ENCODE results near the gene ENKD1. TPM values are rescaled to one million over a fixed set of nuclear protein-coding genes. Genes with fewer than 3 reads are reported as not detected.
A peak's percentile ranks its signal among the peaks of the same experiment; 100 is the strongest.

ENKD1 gene
- total RNA-seq, 3 donors from 2014 or later: 13.9 to 16.7 (median 14.1) TPM

DNA sequence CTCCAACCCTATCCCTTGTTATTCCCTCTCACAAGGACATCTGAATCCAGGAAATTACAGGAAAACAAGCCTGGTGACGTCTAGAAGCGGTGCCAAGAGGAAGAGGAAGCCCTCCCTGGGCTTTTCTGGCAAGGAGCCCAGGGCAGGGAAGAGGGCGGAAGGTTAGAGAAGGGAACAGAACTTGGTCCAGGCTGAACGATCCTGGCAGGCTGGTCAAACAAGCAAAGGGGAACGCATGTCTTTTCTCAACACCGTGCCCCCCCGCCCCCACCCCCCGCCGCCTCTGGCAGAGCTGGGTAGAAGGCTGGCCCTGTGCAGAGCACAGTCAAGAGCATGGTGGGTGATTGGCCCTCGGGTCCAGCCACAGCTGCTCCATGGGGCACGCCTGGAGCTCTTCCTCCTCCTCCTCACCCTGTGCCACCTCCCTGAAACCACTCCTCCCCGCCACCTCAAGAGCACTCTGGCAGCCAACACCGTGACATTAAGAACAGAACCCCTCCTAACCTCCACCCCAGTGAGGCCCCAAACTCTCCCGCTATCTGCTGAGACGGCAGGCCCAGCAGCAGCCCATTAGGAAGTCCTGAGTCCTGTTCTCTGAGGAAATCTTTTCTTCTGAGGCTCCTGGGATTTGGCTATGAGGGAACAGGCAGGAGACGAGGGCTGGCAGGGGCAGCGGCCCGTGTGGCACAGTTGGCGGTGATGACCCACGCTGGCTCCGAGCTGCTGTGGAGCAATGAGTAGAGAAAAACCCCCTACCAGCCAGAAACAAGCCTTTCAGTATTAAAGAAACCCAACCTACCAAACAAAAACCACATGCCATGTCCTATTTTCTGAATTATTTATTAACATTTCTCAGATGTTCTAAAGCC, 7.4 kb upstream of the ENKD1 start:
- ATAC-seq: no peak
- DNase-seq: no peak
- H3K9me3 Mint-ChIP-seq: no peaks in the 10 kb centered on the region
- H3K27me3 Mint-ChIP-seq (ENCODE audit: low read depth): no peaks in the 10 kb centered on the region
- peaks cover 2% of the 10 kb centered on the region for H3K36me3 Mint-ChIP-seq (ENCODE audit: insufficient read depth)
- H3K4me3 Mint-ChIP-seq: no peak overlapping the region
- peaks cover 4% of the 10 kb centered on the region for H3K4me1 Mint-ChIP-seq (ENCODE audit: low read depth)

DNA sequence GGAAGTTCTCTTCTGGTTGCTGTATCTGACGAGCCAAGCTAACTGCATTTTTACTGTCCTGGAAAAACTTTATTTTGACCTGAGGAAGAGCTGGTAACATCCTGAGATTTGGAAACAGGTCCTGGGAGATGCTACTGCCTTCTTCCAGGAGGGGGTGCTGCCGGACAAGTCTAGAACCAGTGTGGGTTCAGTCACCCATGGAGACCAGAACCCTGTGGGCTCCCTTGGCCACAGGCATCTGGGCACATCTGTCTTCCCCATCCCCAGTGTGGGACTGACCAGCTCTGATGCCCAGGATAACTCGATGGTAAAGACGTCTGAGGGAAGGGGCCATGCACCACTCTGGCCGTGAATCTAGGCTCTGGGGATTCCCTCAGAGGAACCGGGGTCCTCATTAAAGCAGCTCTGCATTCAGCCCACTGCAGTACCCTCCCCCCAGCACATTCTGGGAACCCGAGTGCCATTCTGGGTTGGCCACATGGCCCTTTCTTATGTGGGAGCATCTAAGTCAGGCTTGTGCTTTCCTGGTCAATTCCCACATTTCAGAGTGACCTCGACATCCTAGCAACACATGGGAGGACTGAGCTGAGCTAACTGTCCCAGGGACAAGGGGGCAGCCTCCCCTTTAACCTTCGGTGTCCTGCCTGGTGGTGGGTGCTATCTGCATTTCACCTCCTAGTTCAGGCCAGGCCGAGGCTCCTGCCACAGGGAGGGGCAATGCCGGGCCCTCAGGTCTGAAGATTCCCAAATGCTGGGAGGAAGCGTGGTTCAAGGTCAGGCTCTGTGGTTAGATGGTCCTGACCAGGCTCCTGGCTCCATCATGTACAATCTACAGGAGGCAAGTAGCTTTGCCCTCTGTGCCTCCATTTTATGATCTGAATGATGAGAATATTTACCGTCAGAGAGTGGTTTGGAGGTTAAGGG, 6.5 kb upstream of the ENKD1 start:
- ATAC-seq (peak in 1 of 2 donors; percentile 29), DNase-seq (peak; percentile 37)
- Mint-ChIP-seq H3K36me3 (ENCODE audit: insufficient read depth) (no peaks in the 10 kb centered on the region), H3K4me1 (ENCODE audit: low read depth) (peaks cover 7% of the 10 kb centered on the region), H3K4me3 (no peak overlapping the region), H3K27me3 (ENCODE audit: low read depth) (no peaks in the 10 kb centered on the region), H3K9me3 (no peaks in the 10 kb centered on the region)

DNA sequence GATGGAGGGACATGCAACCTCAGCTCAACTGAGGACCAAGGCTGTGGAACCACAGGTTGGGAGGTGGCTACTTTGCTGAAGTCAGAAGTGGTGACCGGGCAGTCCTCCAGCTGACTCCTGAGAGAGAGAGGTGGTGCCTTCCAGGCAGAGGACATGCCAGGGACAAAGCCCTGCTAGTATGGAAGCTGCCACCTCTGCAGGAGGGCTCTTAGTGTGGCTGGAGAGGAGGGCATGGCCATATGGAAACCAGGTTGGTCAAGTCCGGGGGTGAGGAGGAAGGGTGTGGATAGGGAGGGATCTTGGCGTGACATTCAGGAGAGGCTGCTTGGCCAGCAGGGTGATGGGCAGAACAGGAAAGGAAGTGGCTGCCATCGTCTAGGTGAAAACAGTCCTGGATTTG, 5.8 kb upstream of the ENKD1 start:
- ATAC-seq: no peak
- H3K36me3 Mint-ChIP-seq (ENCODE audit: insufficient read depth): no peaks in the 10 kb centered on the region
- no peak overlapping the region for H3K4me3 Mint-ChIP-seq
- peaks cover 10% of the 10 kb centered on the region for H3K4me1 Mint-ChIP-seq (ENCODE audit: low read depth)
- no peaks in the 10 kb centered on the region for H3K27me3 Mint-ChIP-seq (ENCODE audit: low read depth)
- no peak for DNase-seq
- no peaks in the 10 kb centered on the region for H3K9me3 Mint-ChIP-seq

DNA sequence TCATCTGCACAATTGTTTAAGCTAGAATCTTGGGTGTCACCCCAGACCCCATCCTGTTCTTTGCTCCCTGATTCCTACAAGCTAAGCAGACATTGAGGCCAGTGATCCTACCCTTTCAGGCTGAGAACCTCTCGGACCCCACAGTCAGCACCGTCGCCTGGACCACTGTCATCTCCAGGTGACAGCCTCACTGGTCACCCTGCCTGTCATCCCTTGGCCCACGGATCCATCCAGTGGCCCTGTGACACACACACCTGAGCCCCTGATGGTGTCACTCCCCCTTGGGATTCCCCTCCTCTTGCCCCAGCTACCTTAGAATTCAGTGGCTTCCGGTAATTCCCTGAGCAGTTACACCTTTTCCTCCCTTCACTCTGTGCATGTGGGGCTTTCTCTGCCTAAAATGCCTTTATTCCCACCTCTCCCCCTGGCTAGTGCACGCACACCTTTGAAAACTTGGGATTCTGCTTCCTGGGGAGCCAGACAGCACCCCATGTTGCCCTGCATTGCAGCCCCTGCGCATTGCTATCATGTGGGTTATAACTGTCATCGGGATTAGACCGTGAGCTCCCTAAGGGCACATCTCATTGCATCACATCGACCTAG, 3.0 kb upstream of the ENKD1 start:
- H3K36me3 Mint-ChIP-seq (ENCODE audit: insufficient read depth): no peaks in the 10 kb centered on the region
- H3K9me3 Mint-ChIP-seq: no peaks in the 10 kb centered on the region
- H3K4me3 Mint-ChIP-seq: no peak overlapping the region
- H3K27me3 Mint-ChIP-seq (ENCODE audit: low read depth): no peaks in the 10 kb centered on the region
- ATAC-seq (no peak), DNase-seq (no peak)
- H3K4me1 Mint-ChIP-seq (ENCODE audit: low read depth): peaks cover 18% of the 10 kb centered on the region

DNA sequence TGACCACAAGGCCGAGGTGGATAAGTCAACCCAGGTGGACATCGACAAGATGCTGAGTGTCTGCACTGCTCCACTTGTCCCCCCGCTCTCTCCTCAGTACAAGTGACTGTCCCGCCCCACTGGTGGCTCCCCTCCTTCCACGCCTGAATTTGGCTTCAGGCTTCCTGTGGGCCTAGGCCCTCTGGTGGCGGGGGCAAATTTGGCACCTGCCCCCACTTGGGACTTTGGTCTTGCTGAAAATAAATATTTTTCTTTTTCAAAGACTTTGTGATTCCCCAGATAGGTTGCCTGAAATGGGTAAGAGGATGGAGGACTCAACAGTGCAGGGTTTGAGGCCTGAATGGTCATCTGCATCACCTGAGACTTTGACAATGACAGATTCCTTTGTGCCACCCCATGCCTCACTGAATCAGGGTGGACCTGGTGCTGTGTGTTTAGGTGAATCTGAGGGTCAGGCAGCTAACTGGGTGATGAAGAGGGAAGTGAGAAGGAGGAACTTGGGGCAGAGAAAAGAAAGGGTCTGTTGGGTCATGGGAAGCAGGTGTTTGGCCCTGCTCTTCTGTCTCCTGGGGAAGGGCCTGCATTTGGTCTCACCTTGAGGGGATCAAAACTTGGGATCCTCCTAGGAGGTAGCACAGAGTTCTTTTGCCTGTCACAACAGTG, 2.1 kb upstream of the ENKD1 start:
- DNase-seq: no peak
- peaks cover 20% of the 10 kb centered on the region for H3K4me1 Mint-ChIP-seq (ENCODE audit: low read depth)
- peaks cover 2% of the 10 kb centered on the region for H3K36me3 Mint-ChIP-seq (ENCODE audit: insufficient read depth)
- peak overlapping the region; percentile 29 for H3K4me3 Mint-ChIP-seq
- no peaks in the 10 kb centered on the region for H3K27me3 Mint-ChIP-seq (ENCODE audit: low read depth)
- H3K9me3 Mint-ChIP-seq: no peaks in the 10 kb centered on the region
- peak in 1 of 2 donors; percentile 8 for ATAC-seq

DNA sequence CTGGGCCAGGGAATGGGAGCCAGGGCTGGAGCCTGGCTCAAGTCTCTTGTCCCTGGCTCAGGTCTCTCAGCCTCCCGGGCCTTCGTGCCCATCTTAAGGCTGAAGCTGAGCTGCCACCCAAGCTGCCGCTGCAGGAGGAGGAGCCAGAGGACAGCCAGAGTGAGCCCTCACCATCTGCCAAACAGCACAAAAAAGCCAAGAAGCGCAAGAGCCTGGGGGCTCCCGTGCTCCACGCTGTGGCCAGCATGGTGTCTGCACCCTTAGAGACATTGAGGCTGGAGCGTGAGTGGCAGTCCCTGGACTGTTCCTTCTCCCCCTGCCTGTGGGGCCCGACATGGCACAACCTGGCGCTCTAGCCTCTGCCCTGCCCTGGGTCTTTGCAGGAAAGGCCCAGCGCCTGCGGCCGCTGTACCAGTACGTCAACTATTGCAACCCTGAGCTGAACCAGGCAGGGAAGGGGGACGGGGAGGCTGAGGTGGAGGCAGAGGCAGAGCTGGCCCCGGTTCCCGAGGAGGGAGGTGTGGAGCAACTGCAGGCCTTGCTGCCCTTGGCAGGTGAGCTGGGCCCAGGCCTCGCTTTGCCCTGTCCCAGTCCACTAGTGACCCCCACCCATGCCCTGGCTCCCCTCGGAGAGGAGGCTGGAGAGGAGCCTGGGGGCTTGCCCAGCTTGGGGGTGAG, 1.4 kb upstream of the ENKD1 start:
- Mint-ChIP-seq H3K36me3 (ENCODE audit: insufficient read depth) (peaks cover 2% of the 10 kb centered on the region), H3K4me1 (ENCODE audit: low read depth) (peaks cover 20% of the 10 kb centered on the region), H3K9me3 (no peaks in the 10 kb centered on the region), H3K4me3 (peak overlapping the region; percentile 82), H3K27me3 (ENCODE audit: low read depth) (no peaks in the 10 kb centered on the region)
- ATAC-seq (peak; percentile 85 to 86), DNase-seq (peak; percentile 75)

DNA sequence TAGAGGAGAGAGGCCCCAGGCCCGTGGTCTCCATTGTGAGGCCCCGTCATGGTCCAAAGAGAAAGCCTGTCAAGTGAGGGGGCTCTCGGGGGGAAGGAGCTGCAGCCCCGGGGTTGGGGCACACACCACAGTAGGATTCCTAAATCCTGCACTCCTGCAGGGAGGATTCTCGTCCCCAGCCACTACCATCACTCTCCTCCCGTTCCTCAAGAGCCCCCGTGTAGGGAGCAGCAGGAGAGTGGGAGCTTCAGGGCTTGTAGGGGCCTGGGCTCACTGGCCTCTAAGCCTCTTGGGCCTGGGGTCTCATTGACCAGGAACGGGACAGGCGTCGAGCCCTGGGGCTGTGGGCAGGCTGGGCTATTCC, 885 bp upstream of the ENKD1 start:
- Mint-ChIP-seq H3K9me3 (no peaks in the 10 kb centered on the region), H3K27me3 (ENCODE audit: low read depth) (no peaks in the 10 kb centered on the region), H3K4me3 (peak overlapping the region; percentile 82), H3K4me1 (ENCODE audit: low read depth) (peaks cover 18% of the 10 kb centered on the region), H3K36me3 (ENCODE audit: insufficient read depth) (peaks cover 2% of the 10 kb centered on the region)
- ATAC-seq (no peak), DNase-seq (no peak)

DNA sequence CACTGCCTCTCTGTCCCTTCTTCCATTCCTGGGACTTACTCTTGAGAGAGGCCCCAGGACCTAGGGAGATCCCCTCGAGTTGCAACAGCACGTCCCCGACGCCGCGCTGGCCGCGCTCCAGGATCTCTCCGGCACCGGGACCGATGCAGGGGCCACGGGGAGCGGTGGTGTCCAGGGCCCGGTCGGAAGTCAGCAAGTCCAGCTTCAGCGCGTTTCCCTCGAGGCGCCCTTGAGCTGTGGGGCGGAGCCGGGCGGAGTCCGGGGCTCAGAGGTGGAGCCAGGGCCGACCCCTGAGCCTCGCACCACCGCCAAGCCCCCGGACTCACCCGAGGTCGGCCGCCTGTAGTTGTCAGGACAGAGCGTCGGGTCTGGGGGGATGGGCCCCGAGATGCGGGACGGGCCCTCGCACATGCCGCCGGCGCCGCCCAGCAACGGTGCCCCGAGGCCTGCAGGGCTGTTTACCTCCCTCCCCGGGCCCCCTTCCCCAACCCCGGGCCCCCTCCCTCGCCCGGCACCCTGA, 458 bp downstream of the ENKD1 start:
- DNase-seq: no peak
- Mint-ChIP-seq H3K9me3 (no peaks in the 10 kb centered on the region), H3K36me3 (ENCODE audit: insufficient read depth) (peaks cover 2% of the 10 kb centered on the region), H3K4me3 (peak overlapping the region; percentile 77), H3K27me3 (ENCODE audit: low read depth) (no peaks in the 10 kb centered on the region), H3K4me1 (ENCODE audit: low read depth) (peaks cover 25% of the 10 kb centered on the region)
- ATAC-seq: peak; percentile 6 to 9

DNA sequence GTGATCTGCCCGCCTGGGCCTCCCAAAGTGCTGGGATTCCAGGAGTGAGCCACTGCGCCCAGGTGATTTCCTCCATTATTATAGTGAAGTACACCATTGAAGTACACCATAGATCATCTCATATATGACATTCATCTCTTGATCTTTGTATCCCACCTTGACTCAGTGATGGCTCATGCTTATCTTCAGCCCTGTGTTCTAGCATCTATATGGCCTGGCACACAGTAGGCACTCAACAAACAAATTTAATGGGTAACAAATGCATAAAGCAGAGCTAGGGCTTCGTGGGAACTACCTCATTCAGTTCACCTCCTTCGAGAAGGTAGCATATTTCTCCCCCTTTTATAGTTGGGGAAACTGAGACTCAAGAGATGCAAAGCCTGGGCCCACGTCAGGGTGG, 952 bp downstream of the ENKD1 start:
- H3K4me1 Mint-ChIP-seq (ENCODE audit: low read depth): peaks cover 26% of the 10 kb centered on the region
- H3K9me3 Mint-ChIP-seq: no peaks in the 10 kb centered on the region
- DNase-seq (no peak), ATAC-seq (no peak)
- peak overlapping the region; percentile 77 for H3K4me3 Mint-ChIP-seq
- H3K27me3 Mint-ChIP-seq (ENCODE audit: low read depth): no peaks in the 10 kb centered on the region
- H3K36me3 Mint-ChIP-seq (ENCODE audit: insufficient read depth): peaks cover 2% of the 10 kb centered on the region

DNA sequence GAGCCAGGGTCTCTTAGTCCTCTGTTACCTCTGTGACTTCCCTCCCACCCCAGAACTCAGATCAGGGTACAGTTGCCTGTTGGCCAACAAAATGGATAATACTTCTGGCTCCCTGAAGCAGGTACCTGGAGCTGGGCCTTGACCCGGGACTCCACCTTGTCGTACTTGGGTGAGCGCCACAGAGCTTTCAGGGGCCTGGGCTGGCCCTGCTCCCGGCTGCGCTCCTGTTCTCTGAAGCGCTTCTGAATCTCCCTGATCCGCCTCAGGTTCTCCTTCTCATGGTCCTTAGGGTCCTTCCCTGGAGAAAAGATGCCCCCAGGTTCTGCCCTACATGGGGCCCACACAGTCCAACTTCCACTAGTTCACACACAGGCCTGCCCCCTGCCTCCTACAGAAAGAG, 1.7 kb downstream of the ENKD1 start:
- no peak for DNase-seq
- Mint-ChIP-seq H3K4me1 (ENCODE audit: low read depth) (peaks cover 26% of the 10 kb centered on the region), H3K36me3 (ENCODE audit: insufficient read depth) (peaks cover 2% of the 10 kb centered on the region), H3K27me3 (ENCODE audit: low read depth) (no peaks in the 10 kb centered on the region), H3K9me3 (no peaks in the 10 kb centered on the region), H3K4me3 (peak overlapping the region; percentile 33)
- ATAC-seq: no peak

DNA sequence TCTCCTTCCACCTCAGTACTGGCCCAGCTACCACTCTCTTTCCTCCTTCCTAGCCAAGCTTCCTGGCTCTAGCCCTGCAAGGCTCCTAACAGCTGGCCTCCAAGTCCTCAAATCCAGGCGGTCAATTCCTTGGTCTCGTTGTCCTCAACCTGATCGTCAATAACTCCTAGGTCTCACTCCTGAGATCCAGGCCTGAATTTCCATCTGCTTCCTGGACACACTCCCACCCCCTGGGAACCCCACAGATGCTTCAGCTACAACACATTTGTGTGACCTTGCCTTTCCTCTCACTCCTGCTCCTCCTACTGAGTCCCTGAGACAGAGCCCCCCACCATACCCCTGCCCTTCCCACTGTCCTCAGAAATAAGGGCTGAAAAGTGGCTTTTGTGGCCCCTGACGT, 2.3 kb downstream of the ENKD1 start:
- Mint-ChIP-seq H3K36me3 (ENCODE audit: insufficient read depth) (peaks cover 2% of the 10 kb centered on the region), H3K27me3 (ENCODE audit: low read depth) (no peaks in the 10 kb centered on the region), H3K9me3 (no peaks in the 10 kb centered on the region), H3K4me1 (ENCODE audit: low read depth) (peaks cover 26% of the 10 kb centered on the region), H3K4me3 (peak overlapping the region; percentile 33)
- ATAC-seq: no peak
- no peak for DNase-seq

DNA sequence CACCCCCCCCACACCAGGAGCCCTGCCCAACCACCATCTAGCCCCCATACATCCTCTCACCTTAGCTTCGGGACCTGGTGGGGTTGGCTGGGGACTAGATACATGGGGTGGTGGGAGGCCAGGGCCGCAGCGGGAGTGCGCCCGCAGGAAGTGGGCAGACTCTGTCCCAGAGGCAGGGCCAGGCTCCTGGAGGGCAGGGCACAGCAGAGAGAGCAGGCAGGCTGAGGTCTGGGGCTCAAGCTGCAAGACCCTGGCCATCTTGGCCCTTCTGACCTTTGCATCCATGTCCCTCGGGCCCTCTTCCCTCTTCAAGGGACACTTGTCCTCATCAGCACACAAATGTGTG, 2.7 kb downstream of the ENKD1 start:
- H3K36me3 Mint-ChIP-seq (ENCODE audit: insufficient read depth): peaks cover 2% of the 10 kb centered on the region
- no peak overlapping the region for H3K4me3 Mint-ChIP-seq
- no peaks in the 10 kb centered on the region for H3K27me3 Mint-ChIP-seq (ENCODE audit: low read depth)
- ATAC-seq (no peak), DNase-seq (no peak)
- peaks cover 28% of the 10 kb centered on the region for H3K4me1 Mint-ChIP-seq (ENCODE audit: low read depth)
- H3K9me3 Mint-ChIP-seq: no peaks in the 10 kb centered on the region

DNA sequence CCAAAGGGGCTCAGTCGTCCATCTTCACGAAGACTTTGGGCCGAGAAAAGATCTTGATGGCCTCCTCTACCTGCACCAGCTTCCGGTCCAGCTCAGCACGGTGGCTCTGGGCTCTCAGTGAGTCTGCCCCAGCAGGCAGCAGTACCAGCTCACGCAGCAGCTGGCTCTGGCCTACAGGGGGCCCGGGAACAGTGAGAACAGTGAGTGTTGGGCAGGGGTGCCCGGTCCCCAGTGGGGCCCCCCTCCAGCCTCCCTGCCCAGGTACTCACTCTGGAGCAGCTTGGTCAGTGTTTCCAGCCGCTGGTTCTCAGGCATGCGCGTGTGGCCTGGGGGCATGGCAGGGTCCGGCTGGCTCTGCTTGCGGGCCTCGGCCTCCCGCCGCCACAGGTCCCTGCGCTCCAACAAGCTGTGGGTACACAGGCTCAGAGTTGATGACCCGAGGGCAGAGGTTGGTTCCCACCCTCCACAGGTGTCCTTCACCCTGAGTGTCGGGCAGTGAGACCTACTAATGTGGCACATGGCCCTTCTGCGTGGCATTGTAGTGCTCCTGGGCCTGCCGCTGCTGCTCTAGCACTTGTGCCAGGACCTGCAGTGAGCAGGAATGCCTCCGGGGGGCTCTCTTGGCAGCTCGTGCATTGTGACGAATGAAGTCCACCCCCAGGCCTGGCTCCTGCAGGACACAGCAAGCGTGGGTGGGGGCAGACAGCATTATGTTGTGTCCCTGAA, 3.2 kb downstream of the ENKD1 start:
- Mint-ChIP-seq H3K27me3 (ENCODE audit: low read depth) (no peaks in the 10 kb centered on the region), H3K4me1 (ENCODE audit: low read depth) (peaks cover 30% of the 10 kb centered on the region), H3K36me3 (ENCODE audit: insufficient read depth) (peaks cover 2% of the 10 kb centered on the region), H3K9me3 (no peaks in the 10 kb centered on the region), H3K4me3 (no peak overlapping the region)
- DNase-seq: no peak
- ATAC-seq: no peak
